ENCODE results near the gene ACAD10.
"Not testable (repeated sequence)": the region's sequence is repeated elsewhere in the genome, so short reads cannot be mapped to it uniquely, and the experiment has no call there.

ACAD10 gene

GRCh38 chr12:111693818-111694217, 8.0 kb downstream of the ACAD10 start:
- no peak for TF ChIP-seq EZH2 (IDR thresholded peaks at IDR 0.05)
- TF ChIP-seq FOXP2 (optimal IDR thresholded peaks at IDR 0.05; ENCODE audit: control extremely low read depth, extremely low read length, insufficient read depth): no peak
- TF ChIP-seq POLR2AphosphoS5 (IDR thresholded peaks at IDR 0.05; ENCODE audit: borderline replicate concordance, low read depth, low read length): no peak
- Histone ChIP-seq H3K9me3 (ENCODE audit: low read depth, low read length) (no peaks in the 10 kb centered on the region), H3K27ac (no peak overlapping the region), H3K4me3 (no peak overlapping the region), H3K36me3 (ENCODE audit: insufficient read depth, low read length) (peaks cover 18% of the 10 kb centered on the region; the same call in 1 of the 2 replicates), H3K9ac (ENCODE audit: insufficient read length) (no peak overlapping the region)
- DNase-seq (ENCODE audit: low read depth, low spot score): no peak

DNA sequence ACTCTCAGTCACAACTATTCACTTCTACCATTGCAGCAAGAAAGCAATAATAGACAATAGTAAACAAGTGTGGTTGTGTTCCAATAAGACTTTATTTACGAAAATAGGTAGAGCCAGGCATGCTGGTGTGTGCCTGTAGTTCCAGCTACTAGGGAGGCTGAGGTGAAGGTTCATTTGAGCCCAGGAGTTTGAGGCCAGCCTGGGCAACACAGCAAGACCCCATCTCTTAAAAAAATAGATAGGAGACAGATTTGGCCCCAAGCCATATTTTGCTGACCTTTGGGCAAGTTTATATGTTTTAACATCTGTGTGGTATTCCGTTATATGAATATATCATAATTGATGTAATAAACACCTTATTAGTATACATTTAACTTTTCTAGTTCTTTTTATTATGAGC, 14.1 kb downstream of the ACAD10 start:
- no peak overlapping the region for H3K9ac ChIP-seq (ENCODE audit: insufficient read length)
- H3K27ac ChIP-seq: no peak overlapping the region
- peaks cover 16% of the 10 kb centered on the region; the same call in 1 of the 2 replicates for H3K36me3 ChIP-seq (ENCODE audit: insufficient read depth, low read length)
- H3K4me3 ChIP-seq: no peak overlapping the region
- no peak for DNase-seq (ENCODE audit: low read depth, low spot score)
- H3K9me3 ChIP-seq (ENCODE audit: low read depth, low read length): no peaks in the 10 kb centered on the region
- TF ChIP-seq FOXP2 (optimal IDR thresholded peaks at IDR 0.05; ENCODE audit: control extremely low read depth, extremely low read length, insufficient read depth) (no peak), EZH2 (IDR thresholded peaks at IDR 0.05) (no peak), POLR2AphosphoS5 (IDR thresholded peaks at IDR 0.05; ENCODE audit: borderline replicate concordance, low read depth, low read length) (no peak)

DNA sequence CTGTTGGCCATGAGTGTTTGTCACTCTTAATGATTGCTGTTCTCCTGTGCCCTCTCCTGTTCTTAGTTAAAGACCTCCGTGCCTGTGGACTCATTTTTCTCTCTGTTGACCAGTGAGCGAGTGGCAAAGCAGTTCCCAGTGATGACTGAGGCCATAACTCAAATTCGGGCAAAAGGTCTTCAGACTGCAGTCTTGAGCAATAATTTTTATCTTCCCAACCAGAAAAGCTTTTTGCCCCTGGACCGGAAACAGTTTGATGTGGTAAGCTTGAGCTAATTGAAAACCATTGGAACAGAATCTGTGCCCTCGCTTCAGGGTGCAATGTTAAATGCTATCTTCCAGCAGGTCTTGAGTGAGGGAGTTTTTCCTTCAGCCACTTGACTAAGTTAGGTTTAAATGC, 19.8 kb downstream of the ACAD10 start:
- TF ChIP-seq FOXP2 (optimal IDR thresholded peaks at IDR 0.05; ENCODE audit: control extremely low read depth, extremely low read length, insufficient read depth) (no peak), EZH2 (IDR thresholded peaks at IDR 0.05) (no peak), POLR2AphosphoS5 (IDR thresholded peaks at IDR 0.05; ENCODE audit: borderline replicate concordance, low read depth, low read length) (no peak)
- Histone ChIP-seq H3K4me3 (no peak overlapping the region), H3K27ac (no peak overlapping the region), H3K9me3 (ENCODE audit: low read depth, low read length) (no peaks in the 10 kb centered on the region), H3K9ac (ENCODE audit: insufficient read length) (no peak overlapping the region), H3K36me3 (ENCODE audit: insufficient read depth, low read length) (peaks cover 37% of the 10 kb centered on the region)
- DNase-seq (ENCODE audit: low read depth, low spot score): no peak

GRCh38 chr12:111706145-111706544, 20.3 kb downstream of the ACAD10 start:
- Histone ChIP-seq H3K36me3 (ENCODE audit: insufficient read depth, low read length) (peaks cover 38% of the 10 kb centered on the region), H3K27ac (no peak overlapping the region), H3K4me3 (no peak overlapping the region), H3K9me3 (ENCODE audit: low read depth, low read length) (no peaks in the 10 kb centered on the region), H3K9ac (ENCODE audit: insufficient read length) (no peak overlapping the region)
- no peak for DNase-seq (ENCODE audit: low read depth, low spot score)
- TF ChIP-seq FOXP2 (optimal IDR thresholded peaks at IDR 0.05; ENCODE audit: control extremely low read depth, extremely low read length, insufficient read depth) (no peak), EZH2 (IDR thresholded peaks at IDR 0.05) (no peak), POLR2AphosphoS5 (IDR thresholded peaks at IDR 0.05; ENCODE audit: borderline replicate concordance, low read depth, low read length) (no peak)

DNA sequence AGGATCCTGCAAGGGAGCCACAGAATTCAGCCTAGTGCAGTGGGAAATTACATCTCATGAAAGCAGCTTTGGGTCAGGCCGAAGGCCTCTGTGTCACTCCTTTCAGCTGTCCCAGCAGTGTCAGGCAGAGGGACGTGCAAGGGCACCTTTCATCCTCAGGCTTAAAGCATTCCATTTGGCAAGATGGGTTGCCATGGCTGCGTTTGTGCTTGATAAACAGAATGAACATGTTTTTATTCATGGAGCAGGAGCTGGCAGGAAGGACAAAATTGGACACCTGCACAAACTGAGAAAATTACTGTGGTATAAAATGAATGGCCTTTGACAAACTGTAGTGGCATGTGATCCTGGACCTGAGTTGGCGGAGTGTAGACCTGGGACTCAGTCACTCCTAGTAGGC, 29.4 kb downstream of the ACAD10 start:
- DNase-seq (ENCODE audit: low read depth, low spot score): no peak

GRCh38 chr12:111719316-111719715, 33.5 kb downstream of the ACAD10 start:
- peaks cover 13% of the 10 kb centered on the region for H3K36me3 ChIP-seq (ENCODE audit: insufficient read depth, low read length)

More for the DNA sequence above, 29.4 kb downstream of the ACAD10 start:
- Histone ChIP-seq H3K27ac (no peak overlapping the region), H3K36me3 (ENCODE audit: insufficient read depth, low read length) (peaks cover 24% of the 10 kb centered on the region), H3K9ac (ENCODE audit: insufficient read length) (no peak overlapping the region), H3K9me3 (ENCODE audit: low read depth, low read length) (no peaks in the 10 kb centered on the region), H3K4me3 (no peak overlapping the region)
- TF ChIP-seq EZH2 (IDR thresholded peaks at IDR 0.05): no peak
- no peak for TF ChIP-seq POLR2AphosphoS5 (IDR thresholded peaks at IDR 0.05; ENCODE audit: borderline replicate concordance, low read depth, low read length)
- no peak for TF ChIP-seq FOXP2 (optimal IDR thresholded peaks at IDR 0.05; ENCODE audit: control extremely low read depth, extremely low read length, insufficient read depth)

DNA sequence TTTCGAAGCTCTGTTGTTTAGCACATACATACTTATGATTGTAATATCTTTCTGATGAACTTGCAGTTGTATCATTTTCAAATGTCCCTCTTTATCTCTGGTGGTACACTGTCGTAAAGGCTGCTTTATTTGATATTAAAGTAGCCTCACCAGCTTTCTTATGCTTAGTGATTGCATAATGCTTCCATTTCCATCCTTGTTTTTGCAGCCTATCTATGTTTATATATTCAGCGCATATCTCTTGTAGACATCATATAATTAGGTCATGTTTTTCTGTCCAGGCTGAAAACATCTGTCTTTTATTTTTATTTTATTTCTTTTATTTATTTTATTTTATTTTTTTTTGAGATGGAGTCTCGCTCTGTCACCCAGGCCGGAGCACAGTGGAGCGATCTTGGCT, 34.6 kb downstream of the ACAD10 start:
- no peaks in the 10 kb centered on the region for H3K9me3 ChIP-seq (ENCODE audit: low read depth, low read length)
- H3K9ac ChIP-seq (ENCODE audit: insufficient read length): no peak overlapping the region
- TF ChIP-seq FOXP2 (optimal IDR thresholded peaks at IDR 0.05; ENCODE audit: control extremely low read depth, extremely low read length, insufficient read depth): no peak
- TF ChIP-seq EZH2 (IDR thresholded peaks at IDR 0.05): no peak
- no peak for TF ChIP-seq POLR2AphosphoS5 (IDR thresholded peaks at IDR 0.05; ENCODE audit: borderline replicate concordance, low read depth, low read length)
- H3K36me3 ChIP-seq (ENCODE audit: insufficient read depth, low read length): peaks cover 13% of the 10 kb centered on the region
- no peak for DNase-seq (ENCODE audit: low read depth, low spot score)
- H3K27ac ChIP-seq: 0 out of 2 replicates have a peak overlapping the region, but pooled peaks have one; percentile 13
- no peak overlapping the region for H3K4me3 ChIP-seq

More at GRCh38 chr12:111719316-111719715, 33.5 kb downstream of the ACAD10 start:
- not testable (repeated sequence) for H3K4me3 ChIP-seq; H3K9ac ChIP-seq (ENCODE audit: insufficient read length); H3K9me3 ChIP-seq (ENCODE audit: low read depth, low read length); H3K27ac ChIP-seq; DNase-seq (ENCODE audit: low read depth, low spot score)

GRCh38 chr12:111723646-111724360, 38.0 kb downstream of the ACAD10 start:
- not testable (repeated sequence) for H3K9ac ChIP-seq (ENCODE audit: insufficient read length); DNase-seq (ENCODE audit: low read depth, low spot score); H3K36me3 ChIP-seq (ENCODE audit: insufficient read depth, low read length); H3K27ac ChIP-seq; H3K9me3 ChIP-seq (ENCODE audit: low read depth, low read length); H3K4me3 ChIP-seq

GRCh38 chr12:111728795-111729194, 42.9 kb downstream of the ACAD10 start:
- H3K27ac ChIP-seq: no peak overlapping the region
- H3K36me3 ChIP-seq (ENCODE audit: insufficient read depth, low read length): no peaks in the 10 kb centered on the region
- TF ChIP-seq EZH2 (IDR thresholded peaks at IDR 0.05) (no peak), FOXP2 (optimal IDR thresholded peaks at IDR 0.05; ENCODE audit: control extremely low read depth, extremely low read length, insufficient read depth) (no peak), POLR2AphosphoS5 (IDR thresholded peaks at IDR 0.05; ENCODE audit: borderline replicate concordance, low read depth, low read length) (no peak)
- no peaks in the 10 kb centered on the region for H3K9me3 ChIP-seq (ENCODE audit: low read depth, low read length)
- no peak overlapping the region for H3K4me3 ChIP-seq
- DNase-seq (ENCODE audit: low read depth, low spot score): no peak
- no peak overlapping the region for H3K9ac ChIP-seq (ENCODE audit: insufficient read length)

Data from SK-N-MC (cell line).